HepG2 (cell line): Measurements from ENCODE around the gene MC1R. TPM values are rescaled to one million over a fixed set of nuclear protein-coding genes. Genes with fewer than 3 reads are reported as not detected.
A peak's percentile ranks its signal among the peaks of the same experiment; 100 is the strongest.

Experiments used
- CCDC6 ChIP-seq: sonication (generic); formaldehyde crosslinking; IDR thresholded peaks from 2 replicates; pipeline ENCODE4 v1.8.1; 2022; ENCODE audit warnings: mild to moderate bottlenecking, missing genetic modification reagents, moderate library complexity
- CENPT ChIP-seq: sonication (generic); formaldehyde crosslinking; IDR thresholded peaks from 2 replicates; pipeline ENCODE4 v1.8.0; 2022; ENCODE audit warnings: low read depth, mild to moderate bottlenecking, moderate library complexity, missing genetic modification reagents
- CREM ChIP-seq, 2 experiments: sonication (generic) in 1 of 2; formaldehyde crosslinking in 1 of 2; IDR thresholded peaks; 2 replicates each; pipeline versions ENCODE4 v1.4.0 to v1.6.1; 2016 to 2020; ENCODE audit warnings: antibody characterized with exemption in 1 of 2, mild to moderate bottlenecking in 1 of 2, missing genetic modification reagents in 1 of 2
- KLF16 ChIP-seq, 2 experiments: sonication (generic) in 1 of 2; formaldehyde crosslinking in 1 of 2; IDR thresholded peaks; 2 replicates each; pipeline versions ENCODE4 v1.6.1 to v1.8.0; 2016 to 2023; ENCODE audit warnings: missing genetic modification reagents in 2 of 2, missing compliant biosample characterization in 1 of 2
- KLF9 ChIP-seq: IDR thresholded peaks from 2 replicates; pipeline ENCODE4 v1.6.1; 2016; ENCODE audit warnings: low read depth
- LCORL ChIP-seq, 2 experiments: fragments of 450-650 bp in 1 of 2; sonication (generic) in 1 of 2; formaldehyde crosslinking in 1 of 2; IDR thresholded peaks; 2 replicates each; pipeline versions ENCODE4 v1.5.0 to v1.6.1; 2017 to 2020; ENCODE audit warnings: antibody characterized with exemption in 1 of 2, missing genetic modification reagents in 1 of 2
- MAFG ChIP-seq: sonication (generic); formaldehyde crosslinking; IDR thresholded peaks from 2 replicates; pipeline ENCODE4 v1.5.1; 2020; ENCODE audit warnings: mild to moderate bottlenecking, missing genetic modification reagents
- MEF2D ChIP-seq: sonication (generic); formaldehyde crosslinking; IDR thresholded peaks from 2 replicates; pipeline ENCODE4 v1.5.1; 2020; ENCODE audit warnings: mild to moderate bottlenecking, missing genetic modification reagents
- MTA3 ChIP-seq: sonication (generic); formaldehyde crosslinking; IDR thresholded peaks from 2 replicates; pipeline ENCODE4 v1.4.0; 2020; ENCODE audit warnings: missing genetic modification reagents
- PAWR ChIP-seq: sonication (generic); formaldehyde crosslinking; IDR thresholded peaks from 2 replicates; pipeline ENCODE4 v1.4.0; 2020; ENCODE audit warnings: missing genetic modification reagents, mild to moderate bottlenecking, borderline replicate concordance
- SSRP1 ChIP-seq: IDR thresholded peaks from 2 replicates; pipeline ENCODE4 v1.6.1; 2016; ENCODE audit warnings: control low read depth
- TEF ChIP-seq: sonication (generic); formaldehyde crosslinking; IDR thresholded peaks from 2 replicates; pipeline ENCODE4 v1.5.0; 2020; ENCODE audit warnings: missing genetic modification reagents
- ZBTB25 ChIP-seq: IDR thresholded peaks from 2 replicates; pipeline ENCODE4 v1.6.1; 2018; ENCODE audit warnings: missing genetic modification reagents
- ZNF143 ChIP-seq: sonication (generic); formaldehyde crosslinking; IDR thresholded peaks from 2 replicates; pipeline ENCODE4 v1.4.0; 2020; ENCODE audit warnings: missing genetic modification reagents
- ZNF264 ChIP-seq: sonication (generic); formaldehyde crosslinking; IDR thresholded peaks from 2 replicates; pipeline ENCODE4 v1.4.0; 2020; ENCODE audit warnings: missing genetic modification reagents
- ZNF276 ChIP-seq: sonication (generic); formaldehyde crosslinking; IDR thresholded peaks from 2 replicates; pipeline ENCODE4 v1.4.0; 2020; ENCODE audit warnings: mild to moderate bottlenecking, low read depth, missing genetic modification reagents
- ZNF34 ChIP-seq: sonication (generic); formaldehyde crosslinking; IDR thresholded peaks from 2 replicates; pipeline ENCODE4 v1.4.0; 2020; ENCODE audit warnings: mild to moderate bottlenecking, missing genetic modification reagents, borderline replicate concordance
- ZNF431 ChIP-seq: sonication (generic); formaldehyde crosslinking; IDR thresholded peaks from 2 replicates; pipeline ENCODE4 v1.9.0; 2022; ENCODE audit warnings: missing genetic modification reagents, low read depth, mild to moderate bottlenecking, borderline replicate concordance
- ZNF570 ChIP-seq: sonication (generic); formaldehyde crosslinking; IDR thresholded peaks from 2 replicates; pipeline ENCODE4 v1.4.0; 2020; ENCODE audit warnings: mild to moderate bottlenecking, missing genetic modification reagents, borderline replicate concordance
- ZNF720 ChIP-seq: sonication (generic); formaldehyde crosslinking; IDR thresholded peaks from 2 replicates; pipeline ENCODE4 v1.4.0; 2020; ENCODE audit warnings: missing genetic modification reagents
- polyA plus RNA-seq, 8 experiments: library from polyadenylated mRNA; depleted of rRNA in 3 of 8; stranded (reverse) in 7 of 8; unstranded in 1 of 8; fragments of >200 nt; fragmentation: Illumina TruSeq in 4 of 8; extraction: Trizol in 4 of 8; gene quantifications; 2 replicates each; pipeline versions ENCODE4 v1.2.1 to v1.2.3, GENCODE V29; 2011 to 2016; ENCODE audit warnings: low read depth in 4 of 8, missing spikeins in 1 of 8, mixed read lengths in 1 of 8; ENCODE audit not compliant: insufficient read depth in 1 of 8
- total RNA-seq, 5 experiments: library from RNA; depleted of rRNA; stranded (reverse); fragments of >200 nt; fragmentation: Illumina TruSeq; extraction: Trizol; gene quantifications; 2 replicates each; pipeline ENCODE4 v1.2.3, GENCODE V29; 2016; ENCODE audit warnings: low read depth in 1 of 5
- TF ChIP-seq, protein P1 (sequence below): IDR thresholded peaks from 2 replicates; pipeline ENCODE4 v1.6.1; 2012; ENCODE audit warnings: inconsistent platforms
- TF ChIP-seq, protein P2 (sequence below): sonication (generic); formaldehyde crosslinking; IDR thresholded peaks from 2 replicates; pipeline ENCODE4 v1.4.0; 2020; ENCODE audit warnings: missing genetic modification reagents

Gene MC1R
- total and polyA plus RNA-seq, 2 of the 13 experiments (the other 11 are each of a cell fraction or from before 2014, with no cell fraction given) = 9.1 to 14.8 TPM

- TF ChIP-seq ZNF570 (CRISPR knock-in tag) (peak; percentile 52; the same call in 1 of the 2 replicates), CREM (IDR thresholded peaks at IDR 0.05) (0 out of 2 replicates have a peak, but pooled peaks have one; percentile 31), CREM (CRISPR knock-in tag; IDR thresholded peaks at IDR 0.05) (0 out of 2 replicates have a peak, but pooled peaks have one; percentile 56), TEF (CRISPR knock-in tag) (peak; percentile 91; the same call in 1 of the 2 replicates), MAFG (no peak), ZNF143 (CRISPR knock-in tag) (peak; percentile 71), SSRP1 (peak; percentile 81; the same call in 1 of the 2 replicates), CCDC6 (CRISPR knock-in tag) (peak; percentile 100), LCORL (IDR thresholded peaks at IDR 0.05) (no peak), LCORL (CRISPR knock-in tag; IDR thresholded peaks at IDR 0.05) (peak; percentile 94), ZNF276 (CRISPR knock-in tag) (peak; percentile 98), PAWR (CRISPR knock-in tag) (no peak), KLF16 (CRISPR knock-in tag; IDR thresholded peaks at IDR 0.05) (peak; percentile 73 to 99; a peak in 3 of 4 replicates), MTA3 (no peak), ZNF264 (CRISPR knock-in tag) (peak; percentile 98), ZNF431 (CRISPR knock-in tag) (peak; percentile 76; the same call in 1 of the 2 replicates), ZNF720 (CRISPR knock-in tag) (0 out of 2 replicates have a peak, but pooled peaks have one; percentile 57), KLF9 (CRISPR knock-in tag) (peak; percentile 96), ZNF34 (CRISPR knock-in tag) (peak; percentile 90), ZBTB25 (peak; percentile 95), CENPT (CRISPR knock-in tag) (peak; percentile 79; the same call in 1 of the 2 replicates), MEF2D (CRISPR knock-in tag) (peak; percentile 97)
- TF ChIP-seq, protein P1, sequence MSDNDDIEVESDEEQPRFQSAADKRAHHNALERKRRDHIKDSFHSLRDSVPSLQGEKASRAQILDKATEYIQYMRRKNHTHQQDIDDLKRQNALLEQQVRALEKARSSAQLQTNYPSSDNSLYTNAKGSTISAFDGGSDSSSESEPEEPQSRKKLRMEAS = no peak
- TF ChIP-seq, protein P2, sequence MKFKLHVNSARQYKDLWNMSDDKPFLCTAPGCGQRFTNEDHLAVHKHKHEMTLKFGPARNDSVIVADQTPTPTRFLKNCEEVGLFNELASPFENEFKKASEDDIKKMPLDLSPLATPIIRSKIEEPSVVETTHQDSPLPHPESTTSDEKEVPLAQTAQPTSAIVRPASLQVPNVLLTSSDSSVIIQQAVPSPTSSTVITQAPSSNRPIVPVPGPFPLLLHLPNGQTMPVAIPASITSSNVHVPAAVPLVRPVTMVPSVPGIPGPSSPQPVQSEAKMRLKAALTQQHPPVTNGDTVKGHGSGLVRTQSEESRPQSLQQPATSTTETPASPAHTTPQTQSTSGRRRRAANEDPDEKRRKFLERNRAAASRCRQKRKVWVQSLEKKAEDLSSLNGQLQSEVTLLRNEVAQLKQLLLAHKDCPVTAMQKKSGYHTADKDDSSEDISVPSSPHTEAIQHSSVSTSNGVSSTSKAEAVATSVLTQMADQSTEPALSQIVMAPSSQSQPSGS (CRISPR knock-in tag) = peak; percentile 91
Measured at GRCh38 chr16:89917773-89918452, 749 bp upstream of the MC1R start (continued).
